ENCODE measurements around the gene PTPRN2.

PTPRN2 gene

DNA sequence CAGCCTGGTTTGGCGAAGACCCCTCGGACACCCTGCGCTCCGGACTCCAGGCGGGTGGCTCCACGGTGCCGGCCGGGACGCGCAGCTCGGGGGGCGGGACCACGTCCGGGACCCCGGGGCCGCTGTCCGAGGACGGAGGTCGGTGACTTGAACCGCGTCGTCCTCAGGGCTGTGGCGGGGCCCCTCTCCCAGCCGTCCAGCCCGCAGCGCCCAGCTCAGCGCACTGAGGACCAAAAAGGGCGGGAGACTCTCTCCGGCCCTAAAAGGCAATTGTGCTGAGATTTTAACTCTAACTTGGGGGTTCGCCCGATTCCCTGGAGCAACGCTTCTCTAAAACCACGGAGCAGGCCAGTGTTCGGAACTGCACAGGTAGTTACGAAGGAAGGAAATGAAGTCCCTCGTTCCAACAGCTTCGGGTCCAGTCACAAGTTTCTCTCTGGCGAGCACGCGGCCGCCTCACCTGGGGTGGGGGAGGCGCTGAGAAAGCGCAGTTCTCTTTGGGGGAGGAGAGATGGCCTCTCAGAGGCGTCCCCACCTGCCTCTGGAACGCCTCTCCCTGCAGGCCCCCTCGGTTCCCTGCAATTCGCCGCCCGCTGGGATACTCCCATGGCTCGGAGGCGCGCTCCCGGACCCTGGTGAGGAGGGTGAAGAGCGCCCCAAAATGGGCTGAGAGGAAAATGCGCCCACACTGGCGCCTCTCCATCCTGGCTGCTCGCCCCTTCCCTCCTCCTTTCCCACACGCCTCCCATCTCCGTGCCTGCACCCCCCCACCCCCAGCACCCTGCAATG lies 898.2 kb downstream of the PTPRN2 start:
- no peak for DNase-seq

DNA sequence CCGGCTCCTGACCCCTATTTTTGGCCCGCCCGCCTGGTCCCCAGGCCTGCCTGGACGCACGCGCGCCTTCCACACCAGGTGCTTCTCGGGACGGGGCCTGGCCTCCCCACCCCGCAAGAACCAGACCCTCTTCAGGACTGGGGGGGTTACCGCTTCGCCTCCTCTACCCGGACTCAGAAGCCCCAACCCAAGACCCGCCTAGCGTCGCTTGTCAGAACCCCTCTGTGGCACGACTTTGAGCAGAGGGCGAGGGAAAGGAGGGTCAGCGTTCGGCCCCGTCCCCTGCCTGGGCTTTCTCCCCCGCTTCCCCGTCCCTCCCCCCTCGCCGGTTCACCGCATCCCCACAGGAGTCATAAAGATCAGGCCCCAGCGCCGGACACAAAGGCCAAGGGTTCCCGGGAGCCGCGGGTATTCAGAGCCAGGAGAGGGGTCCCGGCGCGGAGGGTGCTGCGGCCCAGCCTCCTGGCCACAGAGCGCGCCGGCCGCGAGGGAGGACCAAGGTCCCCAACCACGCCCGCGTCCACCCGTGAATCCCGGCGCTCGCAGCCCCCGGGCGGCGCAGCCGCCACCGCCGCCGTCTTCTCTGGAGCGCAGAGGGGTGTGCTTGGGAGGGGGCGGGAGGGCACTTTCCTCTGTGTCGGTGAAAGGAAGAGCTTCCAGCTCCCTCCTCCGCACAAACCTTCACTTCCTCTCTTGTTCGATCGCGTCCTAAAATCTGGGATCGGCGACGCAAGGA lies 898.9 kb downstream of the PTPRN2 start:
- DNase-seq = no peak

DNA sequence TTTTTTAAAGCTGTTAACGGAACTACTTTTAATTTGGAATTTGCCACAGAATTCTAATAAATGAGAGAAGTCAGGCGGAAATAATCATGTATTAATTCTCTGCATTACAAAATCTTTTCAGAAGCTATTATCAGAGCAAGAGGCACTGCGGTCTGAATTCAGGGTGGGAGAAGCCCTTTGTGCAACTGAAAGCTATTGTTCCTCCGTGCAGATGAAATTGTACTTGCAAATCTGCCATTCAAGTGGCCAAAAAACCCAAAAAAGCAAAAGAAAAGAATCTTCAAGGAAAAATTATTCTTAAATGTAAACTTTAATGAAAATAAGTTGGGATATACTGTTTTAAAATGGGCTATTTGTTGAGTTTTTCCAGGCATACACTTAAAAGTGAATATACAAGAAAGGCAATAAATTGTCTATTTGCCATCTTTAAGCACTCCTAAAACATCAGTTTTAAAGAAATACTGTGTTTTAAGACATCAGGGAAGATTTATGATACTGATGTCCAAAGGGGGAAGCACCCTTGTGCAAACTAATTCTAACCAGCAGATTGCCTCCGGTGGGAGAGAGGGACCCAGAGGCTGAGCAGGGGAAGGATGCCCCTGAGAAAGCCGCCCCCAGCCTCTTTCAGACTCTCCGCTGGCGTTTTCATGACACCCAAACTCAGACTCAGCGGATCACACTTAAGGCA lies 899.6 kb downstream of the PTPRN2 start:
- no peak for DNase-seq

DNA sequence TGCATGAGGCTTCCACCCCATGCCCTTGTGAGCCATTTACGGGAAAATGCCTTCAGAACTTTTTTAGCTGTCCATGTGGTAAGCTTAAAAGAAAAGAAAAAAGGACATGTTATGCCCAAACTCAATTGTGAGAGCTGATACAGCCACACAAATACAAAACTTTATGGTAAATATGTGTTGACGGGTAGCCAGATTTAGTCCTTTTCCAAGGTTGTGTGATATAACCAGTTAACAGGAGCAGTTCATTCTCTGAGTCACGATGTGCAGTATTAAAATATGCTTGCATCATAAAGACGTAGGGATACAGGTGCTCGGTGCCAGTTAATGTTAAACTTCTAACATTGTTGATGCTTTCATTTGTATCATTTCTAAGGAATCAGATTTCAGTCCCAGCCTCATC lies 900.5 kb downstream of the PTPRN2 start:
- DNase-seq = no peak

DNA sequence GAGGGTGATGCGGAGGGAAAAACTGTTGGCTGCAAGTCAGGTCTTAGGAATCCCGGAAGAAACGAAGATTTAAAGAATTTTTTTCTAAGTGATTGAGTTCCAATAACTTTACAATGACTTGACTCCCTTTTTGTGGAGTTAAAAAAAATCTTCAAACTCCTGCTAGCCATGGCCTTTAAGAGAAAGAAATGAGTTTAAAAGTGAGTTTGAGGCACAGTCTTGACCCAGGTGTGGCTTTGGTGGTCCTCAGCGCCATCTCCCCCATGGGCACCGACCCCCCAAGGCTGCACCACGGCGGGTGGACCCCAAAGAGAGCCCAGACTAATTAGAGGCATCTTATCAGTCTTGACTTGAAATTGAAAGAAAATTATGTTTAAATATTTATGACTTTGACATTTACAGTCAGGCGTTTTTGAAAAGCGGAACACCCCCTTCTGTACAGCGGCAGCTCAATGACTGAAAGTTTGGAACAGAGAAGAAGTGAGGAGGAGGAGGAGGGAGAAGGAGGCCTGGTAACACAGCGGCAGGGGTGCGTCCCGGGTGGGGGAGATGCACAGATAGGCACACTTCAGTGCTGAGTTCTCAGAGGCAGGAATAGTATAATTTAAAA lies 901.2 kb downstream of the PTPRN2 start:
- DNase-seq = no peak

DNA sequence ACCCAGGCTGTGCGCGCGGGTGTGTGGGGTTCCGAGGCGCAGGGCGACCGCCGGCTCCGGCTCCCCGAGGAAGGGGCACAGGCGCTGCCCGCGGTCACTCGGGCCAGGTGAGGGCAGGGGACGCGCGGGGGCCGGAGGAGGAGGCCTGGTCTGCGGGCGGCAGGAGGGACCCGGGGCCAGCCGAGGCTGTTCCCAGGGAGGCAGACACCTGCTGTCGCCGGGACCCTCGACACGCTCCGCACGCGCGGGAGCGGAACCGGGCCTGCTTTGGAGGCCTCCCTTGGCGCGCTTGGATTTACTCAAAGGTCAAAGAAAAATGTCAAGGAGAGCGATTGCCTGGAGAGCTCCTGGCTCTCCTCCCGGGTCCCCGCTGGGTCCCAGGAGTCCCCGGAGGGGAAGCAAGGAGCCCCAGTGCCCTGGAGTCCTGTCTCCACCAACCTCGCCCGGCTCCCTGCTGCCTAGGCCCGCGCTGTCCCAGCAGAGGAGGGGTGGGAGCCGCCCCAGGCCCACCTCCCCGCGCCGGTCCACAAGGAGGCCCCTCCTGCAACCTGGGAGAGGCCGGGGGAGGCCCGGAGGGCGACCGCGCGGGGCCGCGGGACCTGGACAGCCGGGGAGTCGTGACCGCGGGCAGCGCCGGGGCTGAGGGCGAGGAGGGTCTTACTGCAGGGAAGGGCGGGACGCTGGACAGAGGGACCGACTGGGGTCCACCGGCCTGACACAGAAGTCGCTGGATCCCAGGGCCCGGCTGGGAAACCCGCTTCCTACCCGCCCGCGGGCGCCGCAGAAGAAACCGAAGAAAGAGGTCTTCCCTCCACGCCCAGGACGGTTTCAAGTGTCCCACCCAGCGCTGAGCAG lies 902.0 kb downstream of the PTPRN2 start:
- no peak for DNase-seq

DNA sequence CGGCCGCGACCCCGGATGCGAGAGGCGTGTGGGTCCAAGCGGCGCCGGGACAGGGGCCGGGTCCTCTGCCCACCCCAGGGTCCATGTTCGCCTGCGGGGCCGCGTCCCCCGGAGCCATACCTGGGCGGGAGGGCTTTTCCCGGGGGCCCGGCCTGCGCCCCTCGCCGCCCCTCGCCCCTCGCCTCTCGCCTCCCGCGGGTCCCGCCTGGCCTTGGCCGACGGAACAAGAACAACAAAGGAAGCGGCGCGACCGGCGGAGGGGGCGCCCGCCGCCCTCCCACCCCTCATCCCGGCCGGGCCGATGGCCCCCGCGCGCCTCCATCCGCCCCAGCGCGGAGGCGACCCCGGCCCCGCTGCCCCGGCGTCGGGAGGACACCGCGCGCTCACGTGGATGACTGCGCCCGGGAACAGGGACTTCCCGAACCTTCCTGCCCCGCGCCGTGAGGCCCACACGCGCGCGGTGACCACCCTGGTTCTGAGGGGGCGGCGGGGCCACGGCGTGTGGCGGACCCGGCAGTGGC lies 902.7 kb downstream of the PTPRN2 start:
- no peak for DNase-seq

DNA sequence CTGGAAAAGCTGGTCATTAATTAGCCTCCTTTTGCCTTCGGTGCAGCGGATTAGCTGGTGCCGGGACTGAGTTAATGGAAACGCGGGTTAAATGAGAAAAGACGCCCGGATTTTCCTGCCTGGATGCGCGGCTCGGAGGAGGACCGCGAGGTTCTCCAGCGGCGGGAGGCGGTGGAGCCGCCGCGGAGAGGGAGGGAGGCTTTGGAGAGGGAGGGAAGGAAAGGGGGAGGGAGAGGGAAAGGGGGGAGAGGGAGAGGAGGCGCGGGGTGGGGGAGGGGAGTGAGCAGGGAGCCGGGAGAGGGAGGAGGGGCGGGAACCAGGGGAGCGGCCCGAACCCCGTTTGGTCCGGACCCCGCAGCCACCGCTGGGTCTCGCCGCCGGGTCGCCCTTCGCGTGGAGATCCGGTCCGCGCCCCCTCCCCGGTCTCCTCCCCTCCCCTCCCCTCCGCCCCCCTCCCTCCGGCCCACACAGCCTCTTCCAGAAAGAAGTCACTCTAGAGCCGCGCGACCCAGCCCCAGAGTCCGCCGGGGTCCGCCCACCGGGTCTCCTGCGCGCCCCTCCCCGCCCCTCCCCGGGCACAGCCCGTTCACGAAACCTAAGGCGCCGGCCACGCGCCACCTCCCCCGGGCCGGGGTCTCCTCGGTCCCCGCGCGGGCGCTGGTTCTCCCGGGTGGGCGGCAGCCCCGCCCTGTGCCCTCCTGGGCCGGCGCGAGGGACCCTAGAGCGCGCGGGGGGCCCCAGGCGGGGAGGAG lies 903.3 kb downstream of the PTPRN2 start:
- no peak for DNase-seq

DNA sequence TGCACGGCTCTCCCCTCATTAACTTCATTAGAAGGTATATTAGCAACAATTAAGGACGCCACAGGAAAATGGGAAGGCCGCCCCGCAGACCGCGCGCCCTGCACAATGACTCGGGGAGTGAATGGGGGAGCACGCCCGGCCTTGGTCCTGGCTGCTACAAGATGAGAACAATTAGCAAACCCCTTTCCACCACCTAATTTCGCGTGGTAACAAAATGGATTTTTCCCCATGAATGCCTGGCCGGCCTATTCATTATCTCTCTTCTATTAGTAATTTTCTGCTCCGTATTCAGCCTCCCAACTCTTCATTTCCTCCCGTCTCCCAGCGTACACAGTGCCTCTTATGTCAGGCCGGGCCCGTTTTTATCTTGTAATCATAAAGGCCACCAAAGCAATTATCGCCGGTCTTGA lies 903.9 kb downstream of the PTPRN2 start:
- DNase-seq = no peak

DNA sequence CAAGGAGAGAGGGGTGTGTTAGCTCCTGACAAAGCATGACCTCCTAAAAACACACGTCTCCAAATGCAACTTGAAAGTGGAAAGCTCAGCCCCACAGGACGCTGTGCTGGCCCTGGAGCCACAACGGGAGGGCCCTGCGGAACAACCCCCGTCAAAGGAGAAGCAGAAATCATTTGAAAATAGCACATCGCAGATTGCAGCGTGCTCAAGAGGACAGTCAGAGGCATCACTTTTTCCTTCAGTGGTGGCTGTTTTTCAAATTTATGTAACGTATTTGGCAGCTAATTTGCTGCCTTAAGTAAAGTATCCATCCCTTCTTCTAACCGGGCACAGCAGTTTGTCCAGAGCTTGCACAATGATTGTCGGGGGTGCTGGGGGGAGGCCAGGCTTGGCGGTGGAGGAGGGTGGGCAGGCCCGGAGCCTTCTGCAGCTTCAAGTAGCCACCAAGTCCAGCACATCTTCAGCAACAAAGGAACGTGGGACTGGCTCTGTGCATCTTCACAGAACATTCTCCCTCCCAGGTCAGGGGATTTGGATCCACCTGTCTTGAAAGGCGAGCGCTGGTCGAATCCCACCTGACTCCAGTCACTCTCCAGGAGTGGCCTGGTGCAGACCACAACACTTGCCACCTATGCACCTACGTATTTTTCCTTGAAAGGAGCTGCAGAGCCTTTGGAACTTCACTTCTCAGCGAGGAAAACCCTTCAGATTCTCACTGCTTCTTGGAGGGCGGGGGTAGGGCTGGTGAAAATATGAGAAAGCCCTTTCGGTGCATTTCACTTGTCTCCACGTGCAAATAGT lies 904.5 kb downstream of the PTPRN2 start:
- DNase-seq = no peak

DNA sequence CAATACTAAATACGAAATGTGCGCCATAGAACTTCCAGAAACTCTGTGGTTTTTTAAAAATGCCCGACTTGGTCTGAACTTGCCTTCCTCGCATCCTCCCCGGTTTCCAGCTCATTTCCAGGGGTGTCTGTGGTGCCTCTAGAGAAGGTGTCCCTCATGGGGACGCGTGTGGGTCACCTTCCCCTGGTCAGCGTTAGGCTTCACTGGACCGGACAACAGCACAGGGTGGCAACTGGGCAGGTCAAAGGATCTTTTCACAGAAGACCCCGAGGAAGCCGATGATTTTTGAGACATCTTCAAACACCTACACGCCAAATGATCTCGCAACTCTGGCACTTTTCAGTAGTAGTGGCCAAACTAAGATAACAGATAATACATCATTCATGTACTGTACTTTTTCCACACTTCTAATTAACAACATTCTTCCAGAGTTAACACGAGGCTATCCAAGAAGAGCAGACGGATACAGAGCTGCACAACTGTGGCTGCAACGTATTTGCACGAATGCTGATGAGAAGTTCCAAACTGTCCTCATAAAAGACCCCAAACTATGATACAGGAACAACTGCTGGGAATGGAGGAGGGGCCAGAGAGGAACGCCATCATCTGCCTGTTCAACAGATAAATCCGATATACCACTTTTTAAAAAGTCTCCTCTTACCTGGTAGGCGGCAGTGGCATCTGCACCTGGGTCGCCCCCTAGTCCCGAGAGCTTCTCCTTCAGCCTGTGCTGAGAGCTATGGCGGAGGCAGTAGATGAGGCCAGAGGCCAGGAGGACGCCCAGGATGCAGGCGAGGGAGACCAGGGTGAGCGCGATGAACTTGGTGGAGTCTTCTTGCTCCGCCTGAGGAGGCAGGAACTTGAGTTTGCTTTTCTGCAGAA lies 905.3 kb downstream of the PTPRN2 start:
- DNase-seq = no peak

DNA sequence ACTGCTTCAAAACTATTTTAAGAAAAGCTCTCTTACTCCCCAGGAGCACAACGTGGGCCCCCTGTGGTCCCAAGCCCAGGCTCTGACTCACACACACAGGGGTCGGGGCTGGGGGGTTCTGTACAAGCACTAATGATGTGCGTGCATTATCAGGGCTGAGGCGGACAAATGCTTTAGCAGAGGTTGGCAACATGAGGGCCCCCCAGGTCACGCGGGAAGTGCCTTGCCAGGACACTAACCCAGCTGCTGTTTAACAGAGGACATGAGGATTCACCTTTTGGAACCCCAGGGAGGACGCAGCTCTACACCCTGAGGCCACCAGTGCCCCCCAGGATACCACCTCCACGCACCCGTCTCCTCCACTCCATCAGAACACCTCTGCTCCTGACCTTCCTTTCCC lies 908.0 kb downstream of the PTPRN2 start:
- DNase-seq = no peak

DNA sequence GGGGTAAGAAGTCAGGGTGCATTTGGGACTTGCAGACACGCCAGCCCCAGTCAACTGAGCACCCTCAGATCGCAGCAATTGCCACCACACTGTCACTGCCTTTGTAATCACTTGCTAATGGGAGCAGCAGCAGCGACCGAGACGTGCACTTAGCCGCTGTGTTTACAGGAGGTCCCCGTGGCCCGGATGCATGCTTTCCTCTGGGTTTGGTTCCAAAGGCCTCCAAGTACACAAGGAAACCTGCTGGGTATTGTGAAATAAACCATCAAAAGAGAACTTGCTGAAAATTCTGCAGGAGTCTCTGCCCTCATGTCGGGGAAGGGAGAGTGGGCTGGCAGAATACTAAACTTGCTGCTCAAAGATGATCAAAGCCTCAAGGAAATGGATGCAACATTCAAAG lies 909.1 kb downstream of the PTPRN2 start:
- DNase-seq = no peak

DNA sequence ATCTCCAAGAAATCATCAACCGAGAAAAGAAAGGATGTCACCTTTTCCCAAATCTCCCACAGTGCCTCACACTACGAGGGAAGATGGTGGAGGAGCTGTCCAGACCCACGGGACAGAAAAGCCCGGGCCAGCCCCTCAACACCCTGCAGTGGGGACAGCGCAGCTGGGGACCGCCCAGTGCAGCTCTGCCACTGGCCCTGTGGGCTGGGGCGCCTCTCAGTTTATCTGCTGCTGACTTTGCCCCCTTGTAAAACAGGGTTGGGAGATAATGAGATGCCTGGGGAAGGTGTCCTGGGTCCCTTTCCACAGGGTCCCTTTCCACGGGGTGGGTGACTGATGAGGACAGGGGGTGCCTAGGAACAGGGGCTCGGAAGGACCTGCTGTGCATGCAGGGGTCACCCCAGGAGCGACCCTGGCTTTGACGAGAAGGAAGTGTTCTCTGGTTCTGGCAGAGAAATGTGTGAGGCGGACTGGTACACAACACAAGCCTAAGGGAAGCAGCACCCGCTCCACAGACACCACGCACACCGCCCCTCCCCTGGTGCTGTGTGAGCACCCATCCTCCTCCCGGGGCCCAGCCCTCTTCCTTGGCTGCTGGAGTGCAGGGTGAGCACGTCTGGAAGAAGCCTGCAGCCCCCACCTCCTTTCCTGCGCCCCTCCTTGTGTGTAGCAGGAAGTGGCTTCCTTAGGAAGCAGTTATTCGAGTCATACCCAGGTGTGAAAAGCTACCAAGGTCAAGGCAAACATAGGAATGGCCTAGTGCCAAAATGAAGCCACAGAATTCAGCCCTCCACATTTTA lies 911.0 kb downstream of the PTPRN2 start:
- no peak for DNase-seq

DNA sequence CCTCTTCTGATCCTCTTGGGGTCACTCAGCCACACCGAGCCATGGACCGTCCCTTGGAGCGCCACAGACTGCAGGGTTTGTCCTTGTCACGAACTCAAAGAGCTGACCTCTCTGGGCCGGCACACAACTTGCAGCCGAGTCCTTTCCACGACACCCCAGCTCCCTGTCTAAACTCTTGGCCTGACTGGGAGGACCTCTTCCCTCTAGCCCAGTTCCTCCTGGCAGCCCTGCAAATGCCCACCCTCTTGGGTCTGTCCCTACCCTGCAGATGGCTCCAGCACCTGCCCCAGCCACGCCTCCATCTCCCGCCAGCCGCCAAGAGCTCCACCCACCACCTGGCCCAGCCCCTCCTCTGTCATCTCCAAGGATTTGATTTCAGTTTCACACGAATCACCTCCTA lies 911.6 kb downstream of the PTPRN2 start:
- no peak for DNase-seq

DNA sequence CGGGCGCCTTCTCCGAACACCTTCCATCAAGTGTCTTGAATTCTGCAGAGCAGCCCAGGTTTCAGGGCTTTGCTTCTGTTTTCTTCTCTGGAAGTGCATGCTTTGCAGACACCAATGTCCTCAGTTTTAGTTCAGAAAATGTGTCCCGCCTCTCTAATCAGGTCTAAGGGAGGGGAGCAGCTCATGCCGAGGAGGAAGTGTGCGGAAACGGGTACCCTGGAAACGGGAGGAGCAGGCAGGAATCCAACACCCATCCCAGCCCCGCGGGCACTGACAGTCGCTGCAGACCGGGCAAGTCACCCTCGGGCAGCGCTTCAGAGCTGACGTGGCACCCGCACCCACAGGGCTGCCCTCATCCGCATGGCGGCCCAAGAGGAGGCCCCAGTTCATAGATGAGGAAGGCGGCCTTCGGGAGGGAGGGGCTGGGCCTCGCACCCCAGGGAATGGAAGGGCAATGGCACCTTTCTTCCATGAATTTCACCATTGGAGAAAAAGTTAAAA lies 912.1 kb downstream of the PTPRN2 start:
- DNase-seq = no peak

DNA sequence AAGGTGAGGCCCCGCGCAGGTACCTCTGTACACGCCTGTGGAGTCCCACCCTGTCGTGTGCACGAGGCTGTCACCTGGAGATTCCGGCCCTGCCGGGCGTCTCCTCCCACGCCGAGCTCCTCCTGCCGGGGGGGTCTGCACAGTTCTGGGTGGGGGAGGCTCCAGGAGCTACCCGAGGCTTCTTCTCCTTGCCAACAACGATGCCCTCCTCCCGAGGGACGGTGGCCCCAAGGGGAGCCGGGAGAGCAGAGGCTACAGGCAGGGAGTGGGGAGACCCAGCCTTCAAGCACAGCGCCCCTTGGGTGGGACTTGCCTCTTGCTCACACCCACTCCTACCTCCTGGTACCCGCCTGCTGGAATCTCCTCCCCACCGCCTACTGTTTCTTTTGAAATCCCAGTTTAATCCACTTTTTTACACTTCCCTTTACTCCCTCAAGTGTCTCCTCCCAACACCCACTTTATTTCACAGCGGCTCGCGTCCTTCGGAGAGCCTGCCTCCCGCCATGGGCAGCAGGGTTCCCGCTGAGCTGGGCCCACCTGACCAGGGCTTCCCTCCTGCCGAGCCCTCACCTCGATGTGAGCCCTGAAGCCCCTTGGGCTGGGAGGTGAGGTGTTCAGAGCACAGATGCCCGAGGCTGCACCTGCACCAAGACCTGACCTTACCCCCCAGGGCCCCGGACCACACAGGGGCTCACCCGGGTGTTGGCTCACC lies 912.8 kb downstream of the PTPRN2 start:
- DNase-seq = no peak

Measured in stimulated activated CD4-positive, alpha-beta T cell treated with anti-CD3 and anti-CD28 coated beads, Interleukin-15, amount 100 ng/mL, for 24 hours (primary cell).